Subcutaneous abdominal adipose tissue (tissue), 5 donors: ENCODE data around the gene KEL.

Source experiments
- H3K27ac ChIP-seq: one replicate; pipeline ENCODE4 v1.7.0; 2013; ENCODE audit warnings: low read depth, mild to moderate bottlenecking, inconsistent platforms, low read length, moderate library complexity
- H3K27me3 ChIP-seq, 5 donors: one replicate each; pipeline ENCODE4 v1.7.0; 2013; ENCODE audit warnings: low read length in 5 of 5, inconsistent platforms in 1 of 5; ENCODE audit not compliant: control insufficient read depth in 5 of 5, insufficient read depth in 4 of 5
- H3K36me3 ChIP-seq, 5 donors: one replicate each; pipeline ENCODE4 v1.7.0; 2013; ENCODE audit warnings: low read length in 5 of 5; ENCODE audit not compliant: control insufficient read depth in 5 of 5, insufficient read depth in 5 of 5
- H3K4me1 ChIP-seq, 5 donors: one replicate each; pipeline ENCODE4 v1.7.0; 2013; ENCODE audit warnings: low read length in 5 of 5, mild to moderate bottlenecking in 3 of 5, moderate library complexity in 1 of 5; ENCODE audit not compliant: control insufficient read depth in 5 of 5, insufficient read depth in 5 of 5
- H3K4me3 ChIP-seq, 5 donors: one replicate each; pipeline ENCODE4 v1.7.0; 2013; ENCODE audit warnings: low read length in 5 of 5, low read depth in 1 of 5
- H3K9ac ChIP-seq, 5 donors: one replicate each; pipeline ENCODE4 v1.7.0; 2013; ENCODE audit warnings: low read length in 5 of 5, mild to moderate bottlenecking in 4 of 5, moderate library complexity in 3 of 5
- H3K9me3 ChIP-seq, 5 donors: one replicate each; pipeline ENCODE4 v1.7.0; 2013; ENCODE audit warnings: low read length in 5 of 5; ENCODE audit not compliant: control insufficient read depth in 5 of 5
- donor health status: healthy.
- donor health status: healthy.
- donor health status: healthy.
- donor health status: healthy.
- donor health status: healthy.

The KEL gene

DNA sequence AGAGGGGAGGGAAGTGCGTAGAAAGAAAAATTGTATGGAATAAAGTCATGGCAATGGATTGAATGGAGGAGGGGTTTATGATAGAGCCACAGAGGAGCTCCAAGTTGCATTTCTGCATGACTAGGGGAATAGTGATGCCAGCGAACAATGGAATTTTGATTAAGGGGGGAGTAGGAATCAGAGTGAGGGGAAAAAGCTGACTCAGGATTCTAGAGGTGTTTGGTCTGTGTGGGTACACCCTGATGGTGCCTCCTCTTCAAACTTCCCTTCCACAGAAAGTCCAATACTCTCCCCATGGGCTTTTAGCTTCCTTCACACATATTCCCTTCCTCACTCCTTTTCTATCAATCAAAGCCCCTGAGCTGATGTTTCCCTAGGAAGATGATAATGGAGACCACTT, 1.8 kb upstream of the KEL start:
- H3K4me1 ChIP-seq = no peaks in the 10 kb centered on the region
- H3K9me3 ChIP-seq = no peaks in the 10 kb centered on the region
- no peaks in the 10 kb centered on the region for H3K36me3 ChIP-seq
- H3K27ac ChIP-seq = no peak overlapping the region
- no peak overlapping the region for H3K9ac ChIP-seq
- no peak overlapping the region for H3K4me3 ChIP-seq
- H3K27me3 ChIP-seq = no peaks in the 10 kb centered on the region

DNA sequence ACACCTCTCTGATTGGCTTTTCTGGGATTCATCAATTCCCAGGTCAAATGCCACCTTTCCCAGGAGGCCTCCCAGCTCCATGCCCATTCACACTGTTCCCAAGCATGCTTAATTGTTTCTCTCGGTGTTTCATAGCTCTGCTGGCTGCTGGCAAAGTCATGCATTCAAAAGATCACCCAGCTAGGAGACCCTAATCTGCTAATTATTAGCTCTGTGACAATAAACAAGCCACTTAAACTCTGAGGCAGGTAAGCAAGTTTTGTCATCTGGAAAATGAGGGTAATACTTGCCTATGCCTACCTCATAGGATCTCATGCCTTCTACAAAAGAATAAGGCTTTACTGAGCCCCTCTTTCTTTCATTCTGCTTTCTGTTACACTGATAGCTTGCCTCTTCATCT, 828 bp upstream of the KEL start:
- Histone ChIP-seq H3K4me1 (no peaks in the 10 kb centered on the region), H3K4me3 (no peak overlapping the region), H3K36me3 (no peaks in the 10 kb centered on the region), H3K9ac (no peak overlapping the region), H3K9me3 (no peaks in the 10 kb centered on the region), H3K27me3 (no peaks in the 10 kb centered on the region), H3K27ac (no peak overlapping the region)

DNA sequence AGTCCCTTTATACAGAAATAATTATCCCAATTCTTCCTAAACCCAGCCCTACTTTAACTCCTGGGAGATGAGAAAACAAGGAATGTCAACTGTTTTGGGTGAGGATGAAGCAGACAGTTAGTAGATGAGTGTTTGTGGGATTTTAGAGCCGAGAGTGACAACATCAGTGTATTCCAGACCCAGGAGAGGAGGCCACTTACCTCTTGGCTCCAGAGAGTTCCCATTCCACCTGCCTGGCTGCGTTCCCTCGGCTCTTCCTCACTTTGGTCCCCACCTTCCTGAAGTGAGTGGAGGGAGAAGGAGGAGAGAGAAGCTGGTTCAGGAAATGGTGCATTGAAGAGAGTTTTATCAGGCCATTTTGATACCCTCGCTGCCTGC, 579 bp downstream of the KEL start:
- H3K4me3 ChIP-seq = no peak overlapping the region
- no peaks in the 10 kb centered on the region for H3K4me1 ChIP-seq
- no peaks in the 10 kb centered on the region for H3K27me3 ChIP-seq
- H3K9ac ChIP-seq = no peak overlapping the region
- H3K36me3 ChIP-seq = no peaks in the 10 kb centered on the region
- no peaks in the 10 kb centered on the region for H3K9me3 ChIP-seq
- H3K27ac ChIP-seq = no peak overlapping the region

DNA sequence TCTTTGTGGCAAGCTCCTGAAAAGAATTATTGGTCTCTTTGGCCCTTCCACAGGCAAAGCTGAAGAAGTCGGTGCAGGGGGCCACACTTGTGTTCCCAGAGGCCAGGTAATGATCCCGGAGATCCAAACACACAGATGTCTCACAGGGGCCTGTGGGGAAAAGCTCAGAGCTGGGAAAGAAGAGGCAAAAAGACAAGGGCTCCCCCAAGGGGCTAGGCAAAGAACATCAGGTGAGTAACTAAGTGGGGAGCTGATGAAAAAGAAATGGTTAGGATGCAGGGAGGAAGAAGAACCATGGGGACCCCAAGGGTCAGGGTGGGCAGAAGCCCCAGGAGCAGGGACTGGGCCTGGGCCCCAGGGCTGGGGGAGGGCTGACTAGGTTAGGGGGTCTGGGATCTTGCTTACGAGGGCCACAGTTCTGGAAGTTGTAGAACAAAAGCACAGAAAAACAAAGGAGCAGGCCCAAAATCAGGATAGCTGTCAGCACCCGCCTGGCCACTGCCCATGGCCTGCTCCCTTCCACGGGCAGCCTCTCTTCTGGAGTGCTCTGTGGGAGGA, 1.1 kb downstream of the KEL start:
- Histone ChIP-seq H3K9me3 (peaks cover 0 to 1% (median 0%) of the 10 kb centered on the region in 5 donors), H3K27me3 (no peaks in the 10 kb centered on the region), H3K4me1 (no peaks in the 10 kb centered on the region), H3K9ac (no peak overlapping the region), H3K36me3 (no peaks in the 10 kb centered on the region), H3K27ac (no peak overlapping the region), H3K4me3 (no peak overlapping the region)

DNA sequence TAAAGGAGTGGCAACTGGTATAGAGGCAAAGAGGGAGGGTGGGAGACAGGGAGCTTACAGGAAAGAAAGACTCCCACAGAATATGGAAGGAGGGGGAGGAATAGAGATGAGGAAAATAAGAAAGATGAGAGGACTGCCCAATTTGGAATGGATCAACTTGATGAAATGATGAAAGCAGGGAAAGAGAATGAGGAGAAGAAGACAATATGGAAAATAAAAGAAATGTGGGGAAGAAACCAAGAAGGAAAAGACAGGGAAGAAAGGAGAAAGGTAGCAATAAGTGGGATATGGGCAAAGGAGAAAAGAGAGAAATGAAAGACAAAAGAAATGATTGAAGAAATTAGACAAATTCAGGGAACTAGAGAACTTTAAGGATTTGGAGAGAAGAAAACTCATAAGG, 3.0 kb downstream of the KEL start:
- no peaks in the 10 kb centered on the region for H3K36me3 ChIP-seq
- H3K4me3 ChIP-seq = no peak overlapping the region
- no peaks in the 10 kb centered on the region for H3K4me1 ChIP-seq
- H3K9ac ChIP-seq = no peak overlapping the region
- no peak overlapping the region for H3K27ac ChIP-seq
- H3K27me3 ChIP-seq = no peaks in the 10 kb centered on the region
- H3K9me3 ChIP-seq = peaks cover 0 to 14% (median 7%) of the 10 kb centered on the region in 5 donors

DNA sequence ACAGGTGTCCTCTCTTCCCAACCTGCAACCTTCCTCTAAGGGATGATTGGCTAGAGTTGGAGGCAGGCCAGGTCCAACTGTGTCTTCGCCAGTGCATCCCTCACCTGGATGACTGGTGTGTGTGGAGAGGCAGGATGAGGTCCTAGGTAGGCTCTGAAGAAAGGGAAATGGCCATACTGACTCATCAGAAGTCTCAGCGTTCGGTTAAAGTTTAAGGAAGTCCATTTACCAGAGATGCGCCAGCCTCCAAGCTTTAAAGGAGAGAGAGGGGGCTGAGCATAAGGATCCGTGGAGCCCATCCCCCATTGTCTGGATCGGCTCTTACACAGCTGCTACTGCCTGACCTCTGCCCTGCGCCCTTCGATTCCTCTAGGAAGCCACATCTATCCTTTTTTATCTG, 4.4 kb downstream of the KEL start:
- Histone ChIP-seq H3K27me3 (no peaks in the 10 kb centered on the region), H3K4me3 (no peak overlapping the region), H3K27ac (no peak overlapping the region), H3K36me3 (no peaks in the 10 kb centered on the region), H3K9ac (no peak overlapping the region), H3K4me1 (no peaks in the 10 kb centered on the region), H3K9me3 (peaks cover 0 to 14% (median 8%) of the 10 kb centered on the region in 5 donors)

DNA sequence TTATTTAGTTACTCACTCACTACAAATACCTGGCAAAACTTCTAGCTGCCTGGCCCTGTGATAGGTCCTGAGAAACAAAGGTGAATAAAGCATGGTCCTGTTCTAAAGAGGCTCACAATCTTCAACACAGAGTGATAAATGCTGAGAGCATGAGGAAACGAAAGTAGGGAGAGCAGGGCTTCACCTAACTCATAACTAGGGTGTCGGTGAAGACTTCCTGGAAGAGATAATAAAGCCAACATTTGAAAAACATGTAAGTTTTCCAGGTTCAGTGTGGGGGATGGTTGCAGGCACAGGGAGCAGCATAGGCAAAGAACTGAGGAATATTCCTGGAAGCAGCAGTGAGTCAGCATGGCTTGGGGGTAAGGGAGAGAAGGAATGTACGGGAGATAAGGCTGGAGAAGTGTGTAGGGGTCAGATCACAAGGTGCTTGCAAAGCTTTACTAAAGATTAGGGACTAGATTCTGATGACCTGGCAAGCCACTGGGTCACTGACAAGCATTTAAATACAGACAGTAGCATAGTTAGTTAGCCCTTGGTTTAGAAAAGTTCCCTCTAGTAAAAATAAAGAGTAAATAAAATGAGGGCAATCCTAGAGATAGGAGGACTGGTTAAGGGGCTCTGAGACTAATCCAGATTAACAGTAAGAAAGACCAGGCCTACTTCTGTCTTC, 5.1 kb downstream of the KEL start:
- no peak overlapping the region for H3K27ac ChIP-seq
- peaks cover 0 to 14% (median 8%) of the 10 kb centered on the region in 5 donors for H3K9me3 ChIP-seq
- no peak overlapping the region for H3K4me3 ChIP-seq
- H3K4me1 ChIP-seq = no peaks in the 10 kb centered on the region
- H3K27me3 ChIP-seq = no peaks in the 10 kb centered on the region
- no peaks in the 10 kb centered on the region for H3K36me3 ChIP-seq
- H3K9ac ChIP-seq = no peak overlapping the region

DNA sequence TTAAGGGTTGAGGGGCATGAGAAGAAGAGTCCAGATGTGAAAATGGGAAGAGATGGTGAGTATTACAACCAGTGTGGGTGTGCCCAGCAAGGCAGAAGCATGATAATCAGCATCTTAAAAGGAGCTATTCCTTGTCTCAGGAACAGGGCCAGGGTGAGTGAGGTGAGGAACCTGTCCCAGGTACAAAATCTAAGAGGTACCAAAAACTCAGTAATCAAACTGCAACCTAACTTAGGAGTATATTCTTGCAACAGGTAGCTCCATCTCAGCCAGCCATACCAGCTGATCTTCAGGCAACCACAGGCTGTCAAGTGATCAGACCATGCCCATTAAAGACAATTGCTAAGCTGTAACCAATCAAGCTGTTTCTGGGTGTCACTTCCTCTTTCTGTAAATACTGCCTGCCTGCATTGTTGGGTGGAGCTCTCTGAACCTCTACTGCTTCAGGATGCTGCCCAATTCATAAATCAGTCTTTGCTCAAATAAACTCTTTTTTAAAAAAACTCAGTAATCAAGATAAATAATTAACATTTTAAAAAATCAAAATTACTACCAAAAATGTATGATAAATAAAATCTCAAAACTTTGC, 7.4 kb downstream of the KEL start:
- Histone ChIP-seq H3K36me3 (no peaks in the 10 kb centered on the region), H3K9ac (no peak overlapping the region), H3K9me3 (peaks cover 0 to 14% (median 8%) of the 10 kb centered on the region in 5 donors), H3K4me3 (no peak overlapping the region), H3K4me1 (no peaks in the 10 kb centered on the region), H3K27me3 (no peaks in the 10 kb centered on the region), H3K27ac (no peak overlapping the region)

DNA sequence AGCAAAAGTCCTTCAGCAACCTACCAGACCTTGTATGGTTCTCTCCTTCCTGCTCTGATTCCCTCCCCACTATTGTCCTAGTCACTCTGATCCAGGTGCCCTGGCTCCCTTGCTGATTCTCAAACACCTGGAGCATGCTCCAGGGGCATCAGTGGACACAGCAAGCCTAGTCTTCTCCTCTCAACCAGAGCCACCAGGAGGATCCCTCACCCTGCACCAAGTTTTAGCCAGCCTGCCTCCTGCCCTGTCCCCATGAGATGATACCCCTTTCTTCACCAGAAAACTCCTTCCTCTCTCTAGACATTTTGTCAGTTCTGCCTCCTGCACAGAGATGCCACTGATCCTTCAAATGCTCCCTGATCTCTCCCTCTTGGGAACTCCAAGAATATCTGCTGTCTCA, 11.9 kb downstream of the KEL start:
- Histone ChIP-seq H3K4me3 (no peak overlapping the region), H3K9me3 (peaks cover 0 to 9% (median 8%) of the 10 kb centered on the region in 5 donors), H3K27me3 (no peaks in the 10 kb centered on the region), H3K27ac (no peak overlapping the region), H3K4me1 (no peaks in the 10 kb centered on the region), H3K36me3 (no peaks in the 10 kb centered on the region), H3K9ac (no peak overlapping the region)

DNA sequence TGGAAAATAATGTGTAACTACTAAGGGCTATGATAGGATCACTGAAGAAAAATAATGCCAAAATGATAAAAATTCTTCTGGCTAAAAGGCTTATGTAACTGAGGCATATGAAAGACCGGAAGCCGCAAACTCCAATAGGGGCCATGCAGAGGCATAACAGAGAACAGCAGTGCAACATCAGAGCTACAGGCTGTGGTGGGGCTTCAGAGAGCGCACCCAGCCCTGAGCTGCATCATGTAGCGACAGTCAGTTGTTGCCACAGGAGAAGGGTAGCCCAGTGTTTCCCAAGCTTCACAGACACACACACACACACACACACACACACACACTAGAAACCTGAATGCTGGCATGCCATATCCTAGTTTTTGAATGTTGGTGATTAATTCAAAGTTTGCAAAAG, 13.6 kb downstream of the KEL start:
- no peak overlapping the region for H3K27ac ChIP-seq
- no peaks in the 10 kb centered on the region for H3K4me1 ChIP-seq
- no peak overlapping the region for H3K4me3 ChIP-seq
- H3K9me3 ChIP-seq = no peaks in the 10 kb centered on the region
- no peaks in the 10 kb centered on the region for H3K36me3 ChIP-seq
- no peak overlapping the region for H3K9ac ChIP-seq
- H3K27me3 ChIP-seq = no peaks in the 10 kb centered on the region
